ENCODE data around the gene NAT8.
"Not testable (repeated sequence)": the region's sequence is repeated elsewhere in the genome, so short reads cannot be mapped to it uniquely, and the experiment has no call there.

The NAT8 gene

DNA sequence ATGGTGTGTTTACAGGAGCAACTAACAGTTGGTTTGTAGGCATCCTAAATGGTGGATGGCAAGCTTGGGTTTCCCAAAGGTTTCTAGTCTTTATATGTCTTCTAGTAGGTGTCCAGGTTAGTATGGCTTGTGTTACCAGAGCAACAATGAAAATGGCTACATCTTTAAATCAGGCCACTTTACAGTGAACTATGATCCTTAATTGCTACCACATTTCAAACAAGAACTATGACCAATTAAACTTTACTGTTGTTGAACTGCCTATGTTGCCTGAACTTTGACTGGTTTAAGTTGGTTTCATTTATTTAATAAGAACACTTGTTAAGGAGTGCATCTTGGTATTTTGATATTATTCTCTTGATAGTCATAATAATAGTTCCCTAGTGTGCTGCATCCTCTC, 5.2 kb downstream of the NAT8 start:
- DNase-seq (ENCODE audit: low read depth): not testable (repeated sequence)

DNA sequence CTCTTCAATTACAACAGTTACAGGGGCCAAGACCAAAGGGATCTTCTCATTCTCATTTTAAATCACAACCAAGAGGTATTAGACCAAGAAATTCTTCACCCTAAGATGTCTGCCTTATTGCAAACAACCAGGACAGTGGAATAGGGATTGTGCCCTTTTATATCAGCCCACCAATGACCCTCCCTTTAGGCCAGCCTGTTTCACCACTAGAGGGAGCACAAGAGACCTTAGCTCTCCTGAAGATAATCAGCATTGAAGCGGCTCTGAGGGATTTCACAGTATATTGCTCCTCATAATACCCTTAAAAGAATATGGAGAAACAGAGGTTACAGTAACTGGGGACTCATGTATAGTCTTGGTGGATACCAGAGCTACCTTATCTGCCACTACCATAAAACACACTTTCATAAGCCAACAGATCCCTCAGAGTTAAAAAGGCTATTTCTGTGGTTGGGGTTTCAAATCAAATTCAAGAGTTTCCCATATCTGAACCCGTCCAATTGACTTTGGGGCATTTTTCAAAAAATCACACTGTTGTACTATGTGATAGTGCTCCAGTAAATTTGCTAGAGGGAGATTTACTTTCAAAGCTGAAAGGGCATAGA, 11.5 kb downstream of the NAT8 start:
- not testable (repeated sequence) for DNase-seq (ENCODE audit: low read depth)

DNA sequence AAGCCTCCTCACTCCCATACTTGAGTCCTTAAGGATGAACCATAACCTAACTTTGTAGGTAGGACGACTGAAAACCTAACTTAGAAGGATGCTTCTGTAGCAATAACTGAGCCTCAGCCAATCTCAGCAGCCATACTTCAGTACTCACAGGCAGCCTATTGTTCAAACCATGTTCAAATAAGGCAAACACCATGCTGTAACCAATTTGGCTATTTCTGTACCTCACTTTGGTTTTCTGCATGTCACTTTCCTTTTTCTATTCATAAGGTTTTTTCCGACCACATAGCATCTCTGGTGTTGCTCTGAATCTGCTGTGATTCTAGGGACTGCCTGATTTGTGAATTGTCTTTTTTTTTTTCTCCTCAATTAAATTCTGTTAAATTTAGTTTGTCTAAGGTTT, 13.7 kb downstream of the NAT8 start:
- DNase-seq (ENCODE audit: low read depth): not testable (repeated sequence)

DNA sequence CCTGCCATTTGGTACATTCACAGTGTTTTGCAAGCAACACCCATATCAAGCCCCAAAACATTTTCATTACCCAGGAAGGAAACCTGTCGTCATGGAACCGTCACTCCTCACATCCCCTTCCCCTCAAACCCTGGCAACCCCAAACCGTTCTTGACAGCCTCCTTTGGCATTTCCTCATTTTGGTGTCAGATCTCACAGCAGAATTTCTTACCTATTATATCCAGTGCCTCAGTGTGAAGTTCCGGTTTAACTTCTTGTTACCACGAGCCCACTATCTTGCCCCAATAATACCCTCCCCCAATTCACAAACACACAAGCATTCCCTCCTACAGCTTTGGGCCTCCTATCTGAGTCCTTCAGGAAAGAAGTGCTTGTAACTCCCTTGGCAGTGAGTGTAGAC, 16.0 kb downstream of the NAT8 start:
- DNase-seq (ENCODE audit: low read depth): not testable (repeated sequence)

DNA sequence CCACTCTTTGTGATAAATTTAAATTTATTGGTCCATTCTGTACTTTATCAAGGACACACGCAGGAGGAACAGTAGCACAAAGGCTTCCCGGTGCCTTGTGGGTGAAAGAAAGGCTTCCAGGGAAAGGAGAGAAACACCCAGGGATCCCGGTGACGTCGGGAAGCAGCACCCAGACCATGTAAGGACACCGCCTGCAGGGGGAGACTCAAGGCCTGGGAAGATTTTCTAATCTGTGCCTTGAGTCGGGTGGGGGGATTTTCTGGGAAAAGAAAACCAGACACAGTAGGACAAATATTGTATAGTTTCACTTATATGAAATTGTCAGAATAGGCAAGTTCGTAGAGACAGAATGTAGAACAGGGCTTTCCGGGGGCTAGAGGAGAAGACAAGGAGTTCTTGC, 17.6 kb downstream of the NAT8 start:
- DNase-seq (ENCODE audit: low read depth): not testable (repeated sequence)

DNA sequence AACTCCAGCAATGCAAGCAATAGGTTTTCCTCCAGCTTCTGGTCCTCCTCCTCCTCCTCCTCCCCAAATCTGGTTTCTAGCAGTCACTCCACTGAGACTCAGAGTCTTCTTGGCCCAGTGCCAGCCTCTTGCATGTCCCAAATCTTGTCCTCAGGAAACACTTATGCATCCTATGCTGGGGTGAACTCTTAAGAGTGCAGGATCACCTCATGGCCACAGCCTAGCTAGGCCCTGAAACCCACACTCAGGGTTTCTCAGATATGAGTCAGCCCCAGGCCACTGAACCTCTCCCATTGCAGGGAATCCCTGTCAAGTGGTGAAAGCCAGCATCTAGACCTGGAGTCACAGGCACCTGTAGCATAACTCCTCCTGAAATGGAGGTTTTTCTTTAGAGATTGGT, 18.2 kb downstream of the NAT8 start:
- not testable (repeated sequence) for DNase-seq (ENCODE audit: low read depth)

DNA sequence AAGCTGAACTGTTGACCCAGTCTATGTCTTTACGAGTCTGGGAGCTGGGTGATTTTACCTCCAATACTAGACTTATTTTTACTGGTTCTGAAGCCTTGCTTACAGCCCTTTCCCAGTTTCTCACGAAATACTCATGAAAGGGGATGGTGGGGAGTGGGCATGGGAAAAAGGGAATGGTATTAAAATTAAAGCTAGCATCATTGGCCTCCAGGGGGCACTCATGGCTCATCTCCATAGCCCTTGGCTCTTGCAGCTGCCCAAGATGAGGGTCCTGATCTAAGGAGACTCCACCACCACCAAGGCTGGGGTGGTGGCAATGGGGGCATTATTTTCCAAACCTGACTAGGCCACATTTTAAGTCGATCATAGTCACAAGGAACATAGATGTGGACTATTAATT, 22.3 kb downstream of the NAT8 start:
- not testable (repeated sequence) for DNase-seq (ENCODE audit: low read depth)

DNA sequence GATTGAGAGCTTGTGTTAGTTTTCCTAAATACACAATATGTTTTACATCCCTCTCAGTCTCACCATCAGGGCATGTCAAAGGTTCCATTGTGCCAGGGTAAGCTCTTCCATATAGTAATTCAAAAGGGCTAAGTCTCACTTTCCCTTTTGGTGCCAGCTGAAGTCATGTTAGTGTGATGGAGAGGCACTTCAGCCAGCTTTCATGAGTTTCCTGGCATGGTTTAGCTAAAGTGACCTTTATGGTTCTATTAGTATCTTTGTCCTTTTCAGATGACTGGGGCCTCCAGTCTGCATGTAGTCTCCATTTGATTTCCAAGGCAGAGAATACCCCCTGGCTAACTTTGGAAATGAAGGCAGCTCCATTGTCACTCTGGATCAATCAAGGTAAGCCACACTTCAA, 27.2 kb downstream of the NAT8 start:
- DNase-seq (ENCODE audit: low read depth): no peak

DNA sequence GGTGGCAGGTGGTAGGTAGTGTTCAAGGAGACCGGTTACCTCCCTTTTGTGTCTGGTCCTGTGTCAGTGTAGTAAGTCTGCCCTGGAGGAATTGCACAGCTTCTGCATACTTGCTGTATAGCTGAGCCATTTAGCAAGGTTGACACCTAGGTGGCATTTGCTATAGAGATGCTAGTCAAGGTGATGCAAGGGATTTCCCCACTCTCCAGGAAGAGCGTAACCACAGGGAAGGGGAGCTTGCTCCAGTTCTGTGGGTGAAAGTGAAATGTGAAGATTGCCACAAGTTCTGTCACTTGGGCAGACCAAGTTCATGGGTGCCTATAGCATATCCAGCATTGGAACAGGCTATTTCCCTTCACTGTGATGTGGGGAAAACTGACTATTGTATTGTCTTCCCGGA, 28.1 kb downstream of the NAT8 start:
- DNase-seq (ENCODE audit: low read depth): no peak

DNA sequence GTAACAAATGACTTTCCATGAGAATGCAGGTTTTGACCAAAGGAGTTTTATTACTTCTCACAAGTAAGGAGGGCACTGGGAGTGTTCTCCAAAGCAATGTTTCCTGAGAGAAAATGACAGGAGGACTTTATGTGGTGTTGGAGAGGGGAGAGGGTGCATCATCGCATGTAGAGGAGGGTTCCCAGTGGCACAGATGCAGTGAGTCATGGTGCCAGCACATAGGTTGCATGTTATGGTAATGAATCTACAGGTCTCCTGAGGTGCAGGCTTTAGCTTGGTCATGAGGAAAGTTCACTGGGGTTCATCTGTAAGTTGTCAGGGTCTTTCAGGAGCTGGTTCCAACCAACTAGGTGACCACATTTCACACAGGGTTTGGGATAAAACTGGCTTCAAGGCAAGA, 30.4 kb downstream of the NAT8 start:
- DNase-seq (ENCODE audit: low read depth): no peak

DNA sequence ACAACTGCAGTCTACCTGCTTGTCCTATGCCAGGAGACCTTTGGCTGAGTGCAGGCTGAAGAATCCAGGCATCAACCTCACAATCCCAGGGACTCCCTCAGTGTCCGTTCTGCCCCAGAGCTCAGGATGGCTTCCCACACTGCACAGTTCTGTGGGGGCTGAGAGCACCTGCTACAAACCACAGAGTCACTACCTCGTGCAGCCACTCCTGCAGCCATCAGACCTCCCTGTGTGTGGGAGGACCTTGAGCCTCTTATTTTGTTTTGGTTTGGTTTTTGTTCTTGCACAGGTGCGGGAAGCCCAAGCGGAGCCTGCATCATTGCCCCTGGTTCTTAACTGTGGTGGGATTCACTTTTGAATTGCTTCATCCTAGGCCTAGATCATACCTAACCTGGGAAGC, 31.0 kb downstream of the NAT8 start:
- DNase-seq (ENCODE audit: low read depth): no peak

DNA sequence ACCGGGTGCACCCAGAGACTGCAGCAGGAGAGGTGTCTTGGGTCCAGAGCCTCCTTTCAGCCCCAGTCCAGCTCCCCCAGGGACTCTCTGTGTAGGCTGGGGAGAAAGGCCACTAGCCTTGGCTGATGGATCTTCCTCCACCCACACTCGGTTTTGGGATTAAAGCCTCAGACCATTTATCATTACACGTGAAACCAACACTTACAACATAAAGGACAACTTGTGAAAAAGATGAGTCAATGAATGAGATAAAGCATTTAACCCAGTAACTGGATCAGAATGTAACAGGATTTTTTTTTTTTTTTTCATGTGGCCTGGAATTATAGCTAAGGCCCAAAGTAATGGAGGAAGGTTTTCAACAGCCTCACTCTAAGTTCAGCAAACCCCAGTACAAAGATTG, 32.1 kb downstream of the NAT8 start:
- no peak for DNase-seq (ENCODE audit: low read depth)

DNA sequence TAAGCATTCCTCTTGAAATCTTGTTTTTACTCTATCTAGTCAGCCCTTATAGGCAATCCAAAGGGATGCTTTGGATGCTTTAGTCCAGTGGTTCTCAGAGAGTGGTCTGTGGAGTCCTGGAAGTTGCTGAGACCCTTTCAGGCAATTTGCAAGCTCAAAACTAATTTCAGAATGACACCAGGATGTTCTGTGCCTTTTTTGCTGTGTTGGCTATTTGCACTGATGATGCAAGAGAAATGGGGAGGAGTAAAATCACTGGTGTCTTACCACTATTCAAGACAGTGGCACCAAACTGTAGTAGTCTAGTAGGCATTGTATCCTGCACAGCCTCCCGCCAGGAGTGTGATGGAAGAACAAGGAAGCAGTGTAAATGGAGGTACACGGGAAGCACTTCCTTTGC, 37.6 kb downstream of the NAT8 start:
- not testable (repeated sequence) for DNase-seq (ENCODE audit: low read depth)

DNA sequence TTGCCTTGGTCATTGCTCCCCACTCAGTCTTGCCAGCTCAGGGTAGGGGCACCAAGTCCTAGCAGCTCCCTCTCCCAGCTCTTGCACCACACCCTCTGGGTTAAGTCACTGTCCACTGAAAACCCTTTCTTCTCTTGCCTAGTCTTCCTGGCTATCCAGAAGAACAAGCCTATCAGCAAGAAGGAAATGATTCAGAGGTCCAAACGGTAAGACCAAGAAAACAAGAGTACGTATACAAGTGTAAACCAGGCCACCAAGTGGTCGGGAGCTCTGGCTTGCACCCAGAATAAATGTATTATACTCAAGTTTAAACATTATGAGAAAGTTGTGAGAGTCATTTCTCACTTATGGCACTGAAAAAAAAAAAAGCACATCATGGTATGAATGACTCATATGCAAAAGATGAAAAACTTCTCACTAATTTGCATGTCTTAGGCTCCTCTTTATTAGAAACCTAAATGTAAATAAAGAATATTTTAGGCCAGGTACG, 39.1 kb downstream of the NAT8 start:
- not testable (repeated sequence) for DNase-seq (ENCODE audit: low read depth)

DNA sequence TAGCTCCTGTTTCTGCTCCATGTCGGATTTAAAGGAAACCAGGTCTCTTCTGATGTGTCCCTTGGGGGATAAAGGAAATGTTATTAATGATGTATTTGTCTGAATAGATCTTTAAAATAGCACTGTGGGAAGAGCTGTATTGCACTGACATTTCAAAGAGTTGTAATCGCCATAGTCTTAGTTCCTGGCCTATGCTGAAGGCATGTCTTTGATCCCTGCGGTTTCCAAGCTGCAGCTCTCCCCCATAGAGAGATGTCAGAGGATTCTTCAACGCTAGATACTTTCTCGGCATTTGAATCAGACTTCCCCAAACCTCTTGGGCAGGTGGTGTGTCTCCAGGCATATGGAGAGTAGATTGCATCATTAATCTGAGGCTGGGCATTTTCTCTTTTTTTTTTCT, 40.4 kb downstream of the NAT8 start:
- DNase-seq (ENCODE audit: low read depth): no peak

DNA sequence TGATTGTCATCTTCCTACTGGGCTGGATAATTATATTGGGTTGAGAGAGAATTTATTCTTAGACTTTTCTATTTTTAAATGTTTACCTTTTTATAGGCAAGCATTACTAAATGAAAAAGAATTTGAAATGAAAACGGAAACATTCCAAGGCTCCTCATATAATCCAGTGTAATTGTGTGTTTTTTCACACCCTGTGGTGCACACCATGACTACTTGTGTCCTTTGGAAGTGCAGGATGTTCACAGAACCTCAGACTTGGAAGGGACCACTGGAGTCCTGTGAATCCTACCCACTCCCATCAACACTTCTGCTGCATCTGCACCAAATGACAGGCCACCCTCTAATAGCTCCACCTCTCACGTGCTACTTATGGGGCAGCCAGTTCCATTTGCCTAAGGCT, 48.0 kb downstream of the NAT8 start:
- DNase-seq (ENCODE audit: low read depth): no peak

DNA sequence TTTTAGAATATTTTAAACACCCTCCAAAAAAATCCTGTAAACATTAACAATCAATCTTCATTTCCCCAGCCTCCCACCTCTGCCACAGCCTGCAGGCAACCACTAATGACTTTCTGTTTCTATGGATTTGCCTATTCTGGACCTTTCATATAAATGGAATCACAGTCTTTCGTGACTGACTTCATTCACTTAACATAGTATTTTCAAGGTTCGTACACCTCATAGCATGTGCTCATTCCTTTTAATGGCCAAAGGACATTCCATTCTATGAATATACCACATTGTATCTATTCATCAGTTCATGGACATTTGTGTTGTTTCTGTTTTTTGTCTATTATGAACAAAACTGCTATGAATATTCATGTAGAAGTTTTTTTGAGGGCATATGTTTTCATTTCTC, 48.5 kb downstream of the NAT8 start:
- no peak for DNase-seq (ENCODE audit: low read depth)

All from stimulated activated CD8-positive, alpha-beta memory T cell treated with anti-CD3 and anti-CD28 coated beads, Interleukin-7, amount 100 ng/mL, for 24 hours (primary cell).